Endothelial cell of hepatic sinusoid (primary cell): ENCODE results near the gene DUSP9.

Source experiments
- in situ Hi-C: cut with HindIII; loops from 2 replicates; pipeline ENCODE4 v1.10.0; 2017; ENCODE audit warnings: low sequenced_read_pairs

The DUSP9 gene

GRCh38 chrX:153635788-153636668, 11.0 kb upstream of the DUSP9 start:
- in situ Hi-C loops = no loop called here

GRCh38 chrX:153636716-153637115, 10.3 kb upstream of the DUSP9 start:
- in situ Hi-C loops = no loop called here

DNA sequence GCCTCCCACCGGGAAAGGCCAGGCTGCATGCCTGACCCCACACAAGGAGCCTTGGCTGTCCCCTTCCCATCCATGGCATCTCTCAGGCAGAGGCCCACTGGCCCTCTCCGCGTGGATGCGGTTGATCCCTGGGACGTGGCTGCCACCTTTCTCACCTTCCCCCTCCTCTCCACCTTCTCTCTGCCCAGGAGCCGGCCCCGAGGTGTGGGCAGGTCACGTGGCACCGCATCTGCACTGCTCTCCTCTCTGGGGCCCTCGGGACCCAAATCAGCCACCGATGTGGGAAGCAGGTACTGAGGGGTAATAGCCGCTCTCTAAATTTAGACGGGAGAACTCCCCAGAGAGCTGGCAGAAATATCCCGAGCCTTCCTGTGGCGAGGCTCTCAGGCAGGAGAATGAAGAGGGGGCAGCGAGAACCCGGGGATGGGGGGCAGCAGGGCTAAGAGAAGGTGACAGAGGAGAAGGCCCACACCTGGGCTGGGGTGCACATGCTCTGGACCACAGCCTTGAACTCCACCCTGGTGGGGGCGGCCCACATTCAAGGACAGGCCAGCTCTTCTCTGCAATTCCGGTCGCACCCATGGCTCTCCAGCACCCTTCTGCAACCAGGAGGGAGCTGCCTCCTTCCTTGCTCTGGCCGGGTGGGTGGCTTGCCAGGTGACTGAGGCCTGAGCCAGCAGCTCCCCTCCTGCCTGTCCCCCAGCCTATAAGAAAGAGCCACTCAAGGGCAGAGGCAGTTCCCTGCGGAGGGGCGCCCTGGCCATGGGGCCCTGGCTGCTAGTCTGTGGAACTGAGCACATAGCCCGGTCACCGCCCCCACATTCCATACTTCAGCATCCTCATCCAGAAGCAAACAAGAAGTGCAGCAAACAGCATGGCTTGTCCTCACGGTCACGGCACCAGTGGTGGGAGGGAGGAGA, 9.6 kb upstream of the DUSP9 start:
- in situ Hi-C loops = no loop called here

- in situ Hi-C loops = no loop called here
Measured at GRCh38 chrX:153638041-153638371, 9.0 kb upstream of the DUSP9 start.

DNA sequence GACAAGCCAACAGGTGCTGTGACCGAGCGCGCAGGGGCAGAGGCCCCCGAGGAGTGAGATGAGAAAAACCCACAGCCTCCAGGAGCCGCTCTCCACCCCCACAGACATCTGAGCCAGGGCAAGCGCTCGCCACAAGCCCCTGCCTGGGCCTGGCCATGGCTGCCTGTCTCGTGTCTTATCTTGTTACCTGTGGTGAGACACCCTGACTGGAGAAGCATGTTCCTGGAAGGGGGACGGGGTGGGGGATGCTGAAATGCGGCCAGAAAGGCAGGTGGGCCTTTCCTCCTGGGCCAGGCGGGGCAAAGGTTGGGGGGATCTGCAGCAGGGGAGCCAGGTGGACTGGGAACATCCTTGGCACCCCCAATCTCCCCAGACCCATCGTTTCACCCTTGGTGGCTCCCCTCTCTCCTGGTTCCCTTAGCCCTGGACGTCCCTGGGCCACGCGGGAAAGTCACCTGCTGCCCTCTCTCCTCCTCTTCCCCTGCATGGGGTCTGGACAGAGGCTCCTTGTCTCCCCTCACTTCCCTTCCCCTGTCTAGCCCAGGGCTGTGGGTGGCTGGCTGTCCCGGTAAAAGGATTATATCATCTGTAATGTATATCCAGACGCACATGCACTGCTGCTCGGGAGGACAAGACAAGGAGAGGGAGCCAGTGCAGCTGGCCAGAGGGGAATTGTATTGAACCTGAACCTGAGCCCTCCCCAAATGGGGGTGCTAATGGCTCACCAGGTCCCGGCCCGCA, 8.4 kb upstream of the DUSP9 start:
- in situ Hi-C loops = no loop called here

GRCh38 chrX:153639177-153640044, 7.6 kb upstream of the DUSP9 start:
- in situ Hi-C loops = no loop called here

DNA sequence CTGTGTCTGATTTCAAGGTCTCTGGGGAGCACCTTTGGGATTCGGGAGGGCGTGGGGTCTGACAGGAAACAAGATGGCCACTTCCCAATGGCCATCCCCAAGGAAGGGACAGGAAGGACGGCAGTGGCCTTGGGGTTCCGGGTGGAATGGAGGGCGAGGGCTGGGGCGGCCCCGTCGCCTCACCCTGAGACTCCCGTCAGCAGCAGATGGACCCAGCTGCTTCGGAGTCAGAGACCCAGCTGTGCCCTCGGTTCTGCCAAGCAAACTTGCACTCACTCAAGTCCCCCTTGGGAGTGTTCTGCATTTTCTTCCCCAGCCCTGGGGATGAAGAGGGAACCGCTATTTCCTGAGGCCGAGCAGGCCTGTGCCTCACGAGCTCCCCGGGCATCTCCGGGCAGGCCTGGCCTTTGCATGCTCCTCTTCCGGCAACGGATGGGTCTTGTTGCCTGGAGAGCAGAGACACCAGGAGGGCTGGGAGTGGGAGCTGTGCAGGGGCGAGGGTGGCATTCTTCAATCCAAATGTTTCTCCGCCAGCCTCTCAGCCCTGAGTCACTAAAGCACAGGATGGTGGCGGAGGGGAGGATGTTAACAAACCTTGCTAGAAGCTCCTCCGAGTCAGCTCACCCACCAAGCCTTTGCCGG, 6.8 kb upstream of the DUSP9 start:
- in situ Hi-C loops = no loop called here

DNA sequence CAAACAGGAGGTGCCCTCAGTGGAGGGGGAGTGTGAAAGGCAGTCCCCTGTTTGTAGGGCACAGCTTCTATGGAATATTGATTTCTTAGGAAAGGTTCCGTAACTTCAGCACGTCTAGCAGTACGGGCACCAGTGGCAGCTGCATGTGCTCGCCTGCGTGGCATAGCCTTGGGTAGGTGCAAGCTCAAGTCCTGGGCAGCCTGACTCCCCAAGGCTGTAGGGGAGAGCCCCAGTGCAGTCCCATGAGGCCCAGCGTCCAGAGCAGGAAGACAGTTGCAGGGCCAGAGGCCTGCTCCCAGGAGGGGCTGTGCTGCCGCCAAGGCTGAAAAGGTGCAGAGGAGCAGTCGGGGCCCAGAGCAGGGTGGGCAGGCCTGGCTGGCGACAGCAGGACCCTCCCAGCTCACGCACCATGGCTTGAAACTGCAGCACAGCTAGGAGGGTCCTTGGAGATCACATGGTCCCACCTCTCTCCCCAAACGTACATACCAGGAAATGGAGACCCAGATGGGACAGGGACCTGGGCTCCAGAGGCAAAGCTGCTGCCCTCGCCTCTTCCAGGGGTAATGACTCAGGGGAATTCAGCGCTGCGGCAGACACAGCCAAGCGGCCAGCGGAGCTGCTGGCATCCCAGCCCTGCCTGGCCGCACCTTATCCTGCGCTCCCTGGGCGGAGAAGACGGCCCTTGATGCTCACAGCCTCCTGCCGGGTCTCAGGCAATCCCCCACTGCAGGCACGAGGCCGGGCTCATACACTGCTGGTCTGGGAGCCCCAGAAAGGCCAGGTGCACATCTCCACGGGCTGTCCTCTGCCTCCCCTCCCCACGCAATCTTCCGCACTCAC, 6.0 kb upstream of the DUSP9 start:
- in situ Hi-C loops = no loop called here

DNA sequence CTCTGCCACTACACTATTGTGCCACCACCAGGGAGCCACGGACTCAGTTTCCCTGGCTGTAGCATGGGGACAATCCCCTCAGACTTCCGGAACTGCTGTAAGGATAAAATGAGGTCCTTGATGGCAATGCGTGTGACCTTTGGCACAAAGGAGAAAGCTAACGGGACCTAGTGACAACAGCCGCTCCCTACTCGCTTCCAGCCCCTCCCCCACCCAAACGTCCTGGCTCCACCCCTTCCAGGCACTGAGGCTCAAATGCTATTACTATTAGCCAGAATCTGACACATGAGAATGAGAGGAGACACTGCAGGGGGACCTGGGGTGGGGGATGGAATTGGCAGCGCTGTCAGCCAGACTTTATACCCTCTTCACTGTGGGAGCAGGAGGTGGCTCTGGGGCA, 5.4 kb upstream of the DUSP9 start:
- in situ Hi-C loops = no loop called here

DNA sequence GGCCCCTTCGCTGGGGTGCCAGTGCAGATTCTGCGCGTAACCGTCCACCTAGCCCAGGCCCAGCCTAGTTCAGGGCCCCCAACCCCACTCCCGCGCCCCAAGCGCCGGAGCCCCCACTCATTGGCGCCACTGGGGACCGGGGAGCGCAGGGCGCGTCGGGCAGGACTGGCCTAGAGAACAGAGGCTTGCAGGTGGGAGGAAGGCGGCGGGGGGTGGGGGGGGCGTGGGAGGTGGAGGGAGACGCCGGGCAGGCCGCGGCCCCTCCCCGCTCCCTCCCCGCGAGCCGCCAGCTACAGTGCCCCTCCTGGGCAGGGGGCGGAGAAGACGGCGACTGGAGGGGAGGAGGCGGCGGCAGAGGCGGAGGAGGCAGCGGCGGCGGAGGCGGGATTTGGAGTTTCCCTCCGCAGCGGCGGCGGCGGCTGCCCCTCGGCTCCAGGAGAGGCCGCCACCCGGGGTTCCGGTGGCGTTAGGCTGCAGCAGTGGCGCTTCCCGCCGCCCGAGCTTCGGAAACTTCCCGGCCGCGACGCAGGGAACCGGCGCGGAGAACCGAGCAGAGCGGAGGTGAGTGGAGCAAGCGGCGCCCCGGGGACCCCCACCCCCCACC, 4.8 kb upstream of the DUSP9 start:
- in situ Hi-C loops = no loop called here

DNA sequence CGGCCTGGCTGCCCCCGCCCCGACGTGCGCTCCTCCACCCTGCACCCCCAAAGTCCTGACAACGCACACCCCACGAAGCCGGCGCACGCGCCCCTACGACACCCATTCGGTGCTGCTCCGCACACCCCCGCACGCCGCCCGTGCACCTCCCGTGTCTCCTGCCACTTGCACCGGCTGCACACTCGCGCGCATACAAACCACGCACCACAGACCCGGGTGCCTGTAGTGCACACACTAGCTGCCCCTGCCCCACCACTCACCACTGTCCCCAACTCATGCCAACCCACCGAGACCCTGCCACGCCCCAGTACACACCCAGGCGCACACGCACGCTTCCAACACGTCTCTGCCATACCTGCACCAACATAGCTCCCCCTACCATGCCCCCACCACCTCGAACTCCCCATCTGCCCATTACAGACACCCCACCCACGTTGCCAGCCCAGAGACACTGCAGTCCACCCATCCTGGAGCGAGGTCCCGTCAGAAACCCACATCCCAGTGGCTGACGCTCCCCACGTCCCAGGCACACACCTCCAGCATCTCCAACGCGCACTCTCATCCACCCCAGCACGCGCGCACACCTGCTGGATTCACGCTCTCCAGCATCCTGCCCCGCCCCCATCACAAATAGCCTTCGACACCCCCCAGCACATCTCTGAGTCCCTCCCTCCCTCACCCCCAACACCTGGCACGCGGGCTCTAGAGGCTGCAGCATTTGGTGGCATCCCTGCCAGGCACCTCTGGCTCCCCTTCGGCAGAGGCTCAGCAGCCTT, 4.2 kb upstream of the DUSP9 start:
- in situ Hi-C loops = no loop called here

- in situ Hi-C loops = no loop called here
Measured at GRCh38 chrX:153643431-153644351, 3.3 kb upstream of the DUSP9 start.

GRCh38 chrX:153644356-153645125, 2.5 kb upstream of the DUSP9 start:
- in situ Hi-C loops = no loop called here

- in situ Hi-C loops = no loop called here
Measured at GRCh38 chrX:153645151-153645550, 1.9 kb upstream of the DUSP9 start.

- in situ Hi-C loops = no loop called here
Measured at GRCh38 chrX:153645921-153646488, 998 bp upstream of the DUSP9 start.
